H9 (cell line): ENCODE data around the gene REEP3. TPM values are rescaled to one million over a fixed set of nuclear protein-coding genes. Genes with fewer than 3 reads are reported as not detected.

Experiments used
- DNase-seq: peaks from one replicate; pipeline ENCODE4 v3.0.0-alpha.2; 2017
- H2AFZ ChIP-seq: one replicate; pipeline ENCODE4 v1.6.1; 2013; ENCODE audit warnings: mild to moderate bottlenecking, low read length, control low read depth, moderate library complexity
- H2AK5ac ChIP-seq: 2 replicates; pipeline ENCODE4 v1.6.1; 2013; ENCODE audit warnings: low read length, control low read depth, mixed read lengths; ENCODE audit not compliant: insufficient read length
- H2BK120ac ChIP-seq: one replicate; pipeline ENCODE4 v1.6.1; 2013; ENCODE audit warnings: low read depth, mild to moderate bottlenecking, low read length, control low read depth, inconsistent platforms; ENCODE audit not compliant: poor library complexity, severe bottlenecking
- H2BK12ac ChIP-seq: 2 replicates; pipeline ENCODE4 v1.6.1; 2013; ENCODE audit warnings: low read length, control low read depth, mixed read lengths, low read depth; ENCODE audit not compliant: insufficient read length
- H2BK15ac ChIP-seq: 2 replicates; pipeline ENCODE4 v1.6.1; 2013; ENCODE audit warnings: low read depth, low read length, control low read depth
- H2BK20ac ChIP-seq: one replicate; pipeline ENCODE4 v1.6.1; 2013; ENCODE audit warnings: low read depth, mild to moderate bottlenecking, low read length, control low read depth, inconsistent platforms; ENCODE audit not compliant: poor library complexity, severe bottlenecking
- H2BK5ac ChIP-seq: 2 replicates; pipeline ENCODE4 v1.6.1; 2013; ENCODE audit warnings: low read length, control low read depth, mixed read lengths; ENCODE audit not compliant: insufficient read length
- H3K14ac ChIP-seq: 2 replicates; pipeline ENCODE4 v1.6.1; 2013; ENCODE audit warnings: low read length, control low read depth; ENCODE audit not compliant: insufficient read depth
- H3K18ac ChIP-seq: 2 replicates; pipeline ENCODE4 v1.6.1; 2013; ENCODE audit warnings: low read depth, mild to moderate bottlenecking, mixed read lengths, low read length, control low read depth; ENCODE audit not compliant: insufficient read length
- H3K23ac ChIP-seq: 2 replicates; pipeline ENCODE4 v1.6.1; 2013; ENCODE audit warnings: low read length, control low read depth, mixed read lengths, low read depth; ENCODE audit not compliant: insufficient read length
- H3K23me2 ChIP-seq: 2 replicates; pipeline ENCODE4 v1.6.1; 2013; ENCODE audit warnings: low read depth, mild to moderate bottlenecking, mixed read lengths, low read length, control low read depth; ENCODE audit not compliant: insufficient read length, poor library complexity, severe bottlenecking
- H3K27ac ChIP-seq: 2 replicates; pipeline ENCODE4 v1.5.1; 2013; ENCODE audit warnings: low read length, control low read depth, mixed read lengths, low read depth; ENCODE audit not compliant: insufficient read length
- H3K27me3 ChIP-seq: 2 replicates; pipeline ENCODE4 v1.6.1; 2013; ENCODE audit warnings: low read length, control low read depth, inconsistent platforms; ENCODE audit not compliant: insufficient read depth
- H3K4ac ChIP-seq: 2 replicates; pipeline ENCODE4 v1.6.1; 2013; ENCODE audit warnings: low read depth, mild to moderate bottlenecking, control low read depth, inconsistent platforms, low read length, moderate library complexity
- H3K4me1 ChIP-seq: 2 replicates; pipeline ENCODE4 v1.6.1; 2013; ENCODE audit warnings: low read length, control low read depth, inconsistent platforms; ENCODE audit not compliant: insufficient read depth
- H3K4me2 ChIP-seq: 2 replicates; pipeline ENCODE4 v1.6.1; 2013; ENCODE audit warnings: low read length, control low read depth, mixed read lengths; ENCODE audit not compliant: insufficient read length, insufficient read depth
- H3K56ac ChIP-seq: 2 replicates; pipeline ENCODE4 v1.6.1; 2013; ENCODE audit warnings: low read depth, mild to moderate bottlenecking, mixed read lengths, low read length, control low read depth; ENCODE audit not compliant: insufficient read length
- H3K79me1 ChIP-seq: 2 replicates; pipeline ENCODE4 v1.6.1; 2013; ENCODE audit warnings: low read depth, mild to moderate bottlenecking, moderate library complexity, low read length, control low read depth, inconsistent platforms; ENCODE audit not compliant: insufficient read depth, poor library complexity, severe bottlenecking
- H3K79me2 ChIP-seq: 2 replicates; pipeline ENCODE4 v1.6.1; 2013; ENCODE audit warnings: low read length, control low read depth, inconsistent platforms; ENCODE audit not compliant: insufficient read depth
- H3K9ac ChIP-seq: 2 replicates; pipeline ENCODE4 v1.6.1; 2013; ENCODE audit warnings: low read length, control low read depth, mixed read lengths; ENCODE audit not compliant: insufficient read length; ENCODE audit errors: extremely low read depth
- H3K9me3 ChIP-seq: one replicate; pipeline ENCODE4 v1.6.1; 2013; ENCODE audit warnings: low read depth, low read length, inconsistent platforms; ENCODE audit not compliant: control insufficient read depth
- H3T11ph ChIP-seq: one replicate; pipeline ENCODE4 v1.6.1; 2013; ENCODE audit warnings: mild to moderate bottlenecking, low read length, control low read depth, inconsistent platforms
- H4K20me1 ChIP-seq: one replicate; pipeline ENCODE4 v1.6.1; 2013; ENCODE audit not compliant: control insufficient read depth, insufficient read length, insufficient read depth
- H4K5ac ChIP-seq: 2 replicates; pipeline ENCODE4 v1.6.1; 2013; ENCODE audit warnings: low read depth, mild to moderate bottlenecking, mixed read lengths, low read length, control low read depth; ENCODE audit not compliant: insufficient read length
- H4K8ac ChIP-seq: replicated peaks from 2 replicates; pipeline ENCODE4 v1.6.1; 2013; ENCODE audit warnings: low read length, control low read depth, mixed read lengths, low read depth; ENCODE audit not compliant: insufficient read length
- H4K91ac ChIP-seq: 2 replicates; pipeline ENCODE4 v1.6.1; 2013; ENCODE audit warnings: low read depth, mild to moderate bottlenecking, moderate library complexity, mixed read lengths, low read length, control low read depth; ENCODE audit not compliant: insufficient read length
- H3K27ac Mint-ChIP-seq, 3 experiments: 2 replicates in 2 of 3; 3 replicates in 1 of 3; pipeline ENCODE4 v1.8.0; 2020 to 2021; ENCODE audit warnings: mixed read lengths in 3 of 3, mild to moderate bottlenecking in 1 of 3, moderate library complexity in 1 of 3
- H3K27me3 Mint-ChIP-seq: 2 replicates; pipeline ENCODE4 v1.8.0; 2021; ENCODE audit warnings: low read depth, mild to moderate bottlenecking, moderate library complexity, mixed read lengths
- H3K36me3 Mint-ChIP-seq, 3 experiments: 2 replicates in 2 of 3; 3 replicates in 1 of 3; pipeline ENCODE4 v1.8.0; 2020 to 2021; ENCODE audit warnings: low read depth in 3 of 3, mixed read lengths in 3 of 3; ENCODE audit not compliant: insufficient read depth in 1 of 3
- H3K4me1 Mint-ChIP-seq, 2 experiments: 2 replicates each; pipeline ENCODE4 v1.8.0; 2020; ENCODE audit warnings: mixed read lengths in 2 of 2
- H3K4me3 Mint-ChIP-seq, 2 experiments: 2 replicates in 1 of 2; 3 replicates in 1 of 2; pipeline ENCODE4 v1.8.0; 2020 to 2021; ENCODE audit warnings: mild to moderate bottlenecking in 2 of 2, mixed read lengths in 2 of 2, moderate library complexity in 1 of 2
- H3K9me3 Mint-ChIP-seq, 2 experiments: 2 replicates in 1 of 2; 3 replicates in 1 of 2; pipeline ENCODE4 v1.8.0; 2020; ENCODE audit warnings: mild to moderate bottlenecking in 2 of 2, mixed read lengths in 2 of 2, moderate library complexity in 1 of 2
- WGBS: extraction: QIAGEN DNeasy Blood & Tissue Kit; methylation state at CpG from one replicate; pipeline ENCODE4 v1.1.7; 2013; ENCODE audit warnings: missing lambda C conversion rate, low lambda C conversion rate, mixed read lengths; ENCODE audit not compliant: insufficient read length; ENCODE audit errors: extremely low coverage; 5-methylcytosine and 5-hydroxymethylcytosine counted together
- total RNA-seq: library from RNA; stranded (reverse); gene quantifications from 2 replicates; pipeline ENCODE4 v1.2.1, GENCODE V29; 2021
- TF ChIP-seq, protein P1 (sequence below): fragments of 200-600 bp; sonication (generic); conservative IDR thresholded peaks from 3 replicates; pipeline ENCODE4 v1.8.0; 2021; ENCODE audit warnings: antibody characterized with exemption, mild to moderate bottlenecking

REEP3 gene
- total RNA-seq, 1 experiment from 2014 or later: 21.4 TPM

DNA sequence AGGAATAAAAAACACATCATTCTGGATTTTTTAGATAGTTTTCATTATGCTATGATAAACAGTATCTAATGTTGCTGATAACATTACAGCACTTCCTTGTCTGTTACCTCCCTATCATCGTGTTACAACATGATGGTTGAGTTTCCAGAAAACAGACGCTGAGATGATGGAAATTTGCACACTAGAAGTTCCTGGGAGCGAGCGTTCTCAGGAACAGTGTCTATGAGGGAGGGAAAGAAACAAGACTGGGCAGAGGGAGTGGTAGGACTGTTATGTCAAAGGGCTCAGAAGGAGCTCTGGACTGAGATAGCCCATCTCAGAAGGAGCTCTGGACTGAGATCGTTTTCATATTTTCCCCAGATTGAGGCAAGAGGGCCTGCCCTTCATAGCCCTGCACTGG lies 121.6 kb downstream of the REEP3 start:
- Histone ChIP-seq H3K79me1 (no peaks in the 10 kb centered on the region), H2BK12ac (no peak overlapping the region), H4K8ac (no peak overlapping the region), H3K4me1 (peaks cover 2% of the 10 kb centered on the region; the same call in 1 of the 2 replicates), H3K9me3 (no peaks in the 10 kb centered on the region), H3K56ac (no peak overlapping the region), H3K4me2 (no peak overlapping the region), H3K14ac (no peak overlapping the region), H3K27me3 (no peaks in the 10 kb centered on the region), H2BK5ac (no peak overlapping the region), H4K20me1 (no peaks in the 10 kb centered on the region), H3T11ph (no peak overlapping the region), H3K18ac (no peak overlapping the region), H2BK15ac (no peak overlapping the region), H4K91ac (no peak overlapping the region), H4K5ac (no peak overlapping the region), H3K4ac (no peak overlapping the region), H3K23ac (no peak overlapping the region), H3K27ac (no peak overlapping the region), H2BK20ac (no peak overlapping the region), H3K9ac (no peak overlapping the region), H3K23me2 (no peaks in the 10 kb centered on the region), H3K79me2 (no peaks in the 10 kb centered on the region), H2AFZ (no peak overlapping the region), H2AK5ac (no peak overlapping the region), H2BK120ac (no peak overlapping the region)
- WGBS: no CpG with 5 or more reads among the region's 5 CpGs
- Mint-ChIP-seq H3K36me3 (no peaks in the 10 kb centered on the region), H3K27me3 (no peaks in the 10 kb centered on the region), H3K4me1 (peaks cover 7 to 13% of the 10 kb centered on the region in 2 experiments; a peak in 3 of 4 replicates), H3K4me3 (no peak overlapping the region), H3K9me3 (no peaks in the 10 kb centered on the region), H3K27ac (no peak overlapping the region)
- DNase-seq: no peak
- TF ChIP-seq, protein P1, sequence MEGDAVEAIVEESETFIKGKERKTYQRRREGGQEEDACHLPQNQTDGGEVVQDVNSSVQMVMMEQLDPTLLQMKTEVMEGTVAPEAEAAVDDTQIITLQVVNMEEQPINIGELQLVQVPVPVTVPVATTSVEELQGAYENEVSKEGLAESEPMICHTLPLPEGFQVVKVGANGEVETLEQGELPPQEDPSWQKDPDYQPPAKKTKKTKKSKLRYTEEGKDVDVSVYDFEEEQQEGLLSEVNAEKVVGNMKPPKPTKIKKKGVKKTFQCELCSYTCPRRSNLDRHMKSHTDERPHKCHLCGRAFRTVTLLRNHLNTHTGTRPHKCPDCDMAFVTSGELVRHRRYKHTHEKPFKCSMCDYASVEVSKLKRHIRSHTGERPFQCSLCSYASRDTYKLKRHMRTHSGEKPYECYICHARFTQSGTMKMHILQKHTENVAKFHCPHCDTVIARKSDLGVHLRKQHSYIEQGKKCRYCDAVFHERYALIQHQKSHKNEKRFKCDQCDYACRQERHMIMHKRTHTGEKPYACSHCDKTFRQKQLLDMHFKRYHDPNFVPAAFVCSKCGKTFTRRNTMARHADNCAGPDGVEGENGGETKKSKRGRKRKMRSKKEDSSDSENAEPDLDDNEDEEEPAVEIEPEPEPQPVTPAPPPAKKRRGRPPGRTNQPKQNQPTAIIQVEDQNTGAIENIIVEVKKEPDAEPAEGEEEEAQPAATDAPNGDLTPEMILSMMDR: no peak
